K562 (cell line): Measurements from ENCODE around the gene LTO1. TPM values are rescaled to one million over a fixed set of nuclear protein-coding genes. Genes with fewer than 3 reads are reported as not detected.

Experiments used
- ATAC-seq: fragments of 200-7000 bp; cut with Tn5 transposase; 3 replicates; pipeline ENCODE4 v1.9.1; 2020; ENCODE audit warnings: moderate library complexity
- BruUV-seq: library from RNA; stranded (reverse); fragments of 400-500 nt; replicated peaks from 2 replicates; lab custom pipeline; 2021; lab: Mats Ljungman, UMichigan
- CTCF ChIA-PET: fragments of 300-600 bp; formaldehyde crosslinking; extraction: SDS; loops from one replicate; lab custom pipeline; 2021; ENCODE audit warnings: low intra/inter-chr PET ratio; lab: Yijun Ruan, JAX
- POLR2A ChIA-PET: fragments of 300-600, 350-650 bp; sonication (Branson Sonifier 250); formaldehyde crosslinking; extraction: SDS; loops from one replicate; lab custom pipeline; 2021; ENCODE audit warnings: antibody characterized with exemption, inconsistent platforms; lab: Yijun Ruan, JAX
- DNase-seq, 4 experiments: peaks; one replicate each; pipeline versions ENCODE4 v3.0.0 to v3.0.0-alpha.2; 2011 to 2018; ENCODE audit warnings: low spot score in 3 of 4, mixed read lengths in 3 of 4; ENCODE audit errors: extremely low read depth in 1 of 4
- FAIRE-seq: peaks from 2 replicates; lab custom pipeline; 2011; peaks lifted over from hg19 to GRCh38; lab: Jason Lieb, UNC
- H2AFZ ChIP-seq: 2 replicates; pipeline ENCODE4 v1.6.0; 2011; ENCODE audit warnings: low read depth, low read length, control low read depth, inconsistent platforms
- H3K27ac ChIP-seq: fragments of 200-600 bp; 3 replicates; pipeline ENCODE4 v1.8.0; 2011; ENCODE audit warnings: low read depth, mild to moderate bottlenecking, control low read depth, inconsistent platforms, low read length, moderate library complexity, mixed read lengths; ENCODE audit errors: extremely low read depth
- H3K27me3 ChIP-seq, 2 experiments: fragments of 300-600 bp in 1 of 2; 2 replicates in 1 of 2; 3 replicates in 1 of 2; pipeline versions ENCODE4 v1.6.0 to v1.8.0; 2011; ENCODE audit warnings: inconsistent platforms in 2 of 2, low read length in 2 of 2, mild to moderate bottlenecking in 1 of 2, mixed read lengths in 1 of 2, moderate library complexity in 1 of 2; ENCODE audit not compliant: control insufficient read depth in 2 of 2, insufficient read depth in 2 of 2
- H3K36me3 ChIP-seq: fragments of 300-600 bp; 3 replicates; pipeline ENCODE4 v1.8.0; 2011; ENCODE audit warnings: mild to moderate bottlenecking, low read length, inconsistent platforms; ENCODE audit not compliant: control insufficient read depth, insufficient read depth
- H3K4me1 ChIP-seq, 2 experiments: fragments of 200-600 bp in 1 of 2; replicated peaks in 1 of 2; 2 replicates in 1 of 2; 3 replicates in 1 of 2; pipeline versions ENCODE4 v1.5.1 to v1.8.0; 2011; ENCODE audit warnings: inconsistent platforms in 2 of 2, low read length in 2 of 2, mild to moderate bottlenecking in 1 of 2, mixed read lengths in 1 of 2, moderate library complexity in 1 of 2; ENCODE audit not compliant: control insufficient read depth in 2 of 2, insufficient read depth in 2 of 2
- H3K4me2 ChIP-seq: 2 replicates; pipeline ENCODE4 v1.6.1; 2011; ENCODE audit warnings: low read length, control low read depth, inconsistent platforms, mixed read lengths; ENCODE audit not compliant: insufficient read depth
- H3K4me3 ChIP-seq: fragments of 200-600 bp; sonication (generic), shearing (Covaris generic); 2 replicates; pipeline ENCODE4 v1.5.1; 2016; ENCODE audit warnings: control low read depth, inconsistent platforms
- H3K79me2 ChIP-seq: fragments of 200-600 bp; 3 replicates; pipeline ENCODE4 v1.8.0; 2011; ENCODE audit warnings: low read length, inconsistent platforms; ENCODE audit not compliant: control insufficient read depth, insufficient read depth
- H3K9ac ChIP-seq, 2 experiments: 2 replicates each; pipeline versions ENCODE4 v1.6.0 to v1.6.1; 2011; ENCODE audit warnings: low read depth in 2 of 2, low read length in 2 of 2, control low read depth in 1 of 2, inconsistent platforms in 1 of 2, mild to moderate bottlenecking in 1 of 2, mixed read lengths in 1 of 2; ENCODE audit not compliant: insufficient read depth in 1 of 2
- H3K9me1 ChIP-seq: one replicate; pipeline ENCODE4 v1.6.0; 2011; ENCODE audit warnings: inconsistent platforms, mild to moderate bottlenecking, low read length, moderate library complexity; ENCODE audit not compliant: control insufficient read depth, insufficient read depth
- H3K9me3 ChIP-seq: replicated peaks from 2 replicates; pipeline ENCODE4 v1.5.1; 2011; ENCODE audit warnings: low read depth, low read length, inconsistent platforms; ENCODE audit not compliant: control insufficient read depth, insufficient read depth
- H4K20me1 ChIP-seq: replicated peaks from 2 replicates; pipeline ENCODE4 v1.6.1; 2011; ENCODE audit warnings: low read length, inconsistent platforms, mixed read lengths; ENCODE audit not compliant: control insufficient read depth, insufficient read depth
- CHCHD3 ChIP-seq: fragments of 250-450 bp; sonication (Bioruptor Pico); IDR thresholded peaks from 2 replicates; pipeline ENCODE4 v2.1.2; 2022; ENCODE audit warnings: mild to moderate bottlenecking
- CREB1 ChIP-seq, 2 experiments: sonication (generic) in 1 of 2; formaldehyde crosslinking in 1 of 2; IDR thresholded peaks; 2 replicates each; pipeline versions ENCODE4 v1.6.1 to v1.8.0; 2012 to 2022; ENCODE audit warnings: inconsistent platforms in 1 of 2, mild to moderate bottlenecking in 1 of 2, missing genetic modification reagents in 1 of 2, moderate library complexity in 1 of 2
- CTBP1 ChIP-seq: fragments of 450-650 bp; IDR thresholded peaks from 2 replicates; pipeline ENCODE4 v1.6.1; 2016; ENCODE audit warnings: borderline replicate concordance
- FIP1L1 ChIP-seq: fragments of 200-400 bp; formaldehyde crosslinking; IDR thresholded peaks from 2 replicates; pipeline ENCODE4 v1.6.1; 2018; ENCODE audit warnings: mild to moderate bottlenecking, low read depth, low read length; ENCODE audit not compliant: poor library complexity, severe bottlenecking
- FOXA3 ChIP-seq, 2 experiments: fragments of 450-650 bp in 1 of 2; sonication (generic) in 1 of 2; formaldehyde crosslinking; IDR thresholded peaks in 1 of 2; conservative IDR thresholded peaks in 1 of 2; 2 replicates each; pipeline versions ENCODE4 v1.4.0 to v1.8.0; 2020 to 2022; ENCODE audit warnings: mild to moderate bottlenecking in 2 of 2, missing genetic modification reagents in 1 of 2
- ID3 ChIP-seq, 2 experiments: fragments of 250-450 bp in 1 of 2; fragments of 450-650 bp in 1 of 2; sonication (Bioruptor Pico) in 1 of 2; IDR thresholded peaks; 2 replicates each; pipeline versions ENCODE4 v1.6.1 to v1.8.0; 2016 to 2021; ENCODE audit warnings: mild to moderate bottlenecking in 2 of 2, moderate library complexity in 2 of 2, missing compliant biosample characterization in 1 of 2, missing genetic modification characterization in 1 of 2
- NCOA6 ChIP-seq: fragments of 450-650 bp; IDR thresholded peaks from 2 replicates; pipeline ENCODE4 v1.6.1; 2017; ENCODE audit warnings: mild to moderate bottlenecking
- PHF20 ChIP-seq: fragments of 450-650 bp; IDR thresholded peaks from 2 replicates; pipeline ENCODE4 v1.6.1; 2018; ENCODE audit not compliant: partially characterized antibody
- PHF8 ChIP-seq: fragments of 200-600 bp; sonication (generic); IDR thresholded peaks from 2 replicates; pipeline ENCODE4 v1.6.1; 2012; ENCODE audit warnings: mixed run types, mild to moderate bottlenecking, inconsistent platforms, low read length, moderate library complexity, borderline replicate concordance
- POLR2G ChIP-seq: fragments of 200-400 bp; formaldehyde crosslinking; IDR thresholded peaks from 2 replicates; pipeline ENCODE4 v1.6.1; 2017; ENCODE audit warnings: low read depth, mild to moderate bottlenecking, antibody characterized with exemption, low read length, moderate library complexity
- RUNX1 ChIP-seq: sonication (generic); IDR thresholded peaks from 2 replicates; pipeline ENCODE4 v1.6.1; 2016; ENCODE audit warnings: antibody characterized with exemption, low read depth
- SP1 ChIP-seq: sonication (generic); formaldehyde crosslinking; IDR thresholded peaks from 2 replicates; pipeline ENCODE4 v1.8.1; 2022; ENCODE audit warnings: mild to moderate bottlenecking, missing genetic modification reagents
- TRIM24 ChIP-seq, 2 experiments: fragments of 450-650 bp; IDR thresholded peaks; 2 replicates each; pipeline ENCODE4 v1.6.1; 2016
- ZFX ChIP-seq: sonication (generic); formaldehyde crosslinking; IDR thresholded peaks from 2 replicates; pipeline ENCODE4 v1.8.0; 2022; ENCODE audit warnings: mild to moderate bottlenecking, missing genetic modification reagents, moderate library complexity
- ZNF408 ChIP-seq: fragments of 250-450 bp; sonication (Bioruptor Pico); IDR thresholded peaks from 2 replicates; pipeline ENCODE4 v1.4.0; 2020; ENCODE audit warnings: low read depth, mild to moderate bottlenecking, moderate library complexity
- ZNF436 ChIP-seq: fragments of 250-450, 450-650 bp; sonication (Bioruptor Pico); formaldehyde crosslinking; IDR thresholded peaks from 2 replicates; pipeline ENCODE4 v1.7.0; 2020; ENCODE audit warnings: mild to moderate bottlenecking
- WGBS: fragments of 100-300 bp; shearing (Covaris generic); methylation state at CpG from one replicate; pipeline ENCODE4 v1.1.6; 2016; ENCODE audit warnings: low coverage, mixed read lengths; ENCODE audit not compliant: insufficient coverage; ENCODE audit errors: missing lambda C conversion rate; 5-methylcytosine and 5-hydroxymethylcytosine counted together
- in situ Hi-C: fragments of 300-500 bp; cut with MboI; formaldehyde crosslinking; loops from 4 replicates; pipeline ENCODE4 v1.15.0; 2018; ENCODE audit warnings: inconsistent platforms, mixed read lengths
- intact Hi-C: fragments of 100-400 bp; cut with micrococcal nuclease; formaldehyde crosslinking; loops from 2 replicates; pipeline ENCODE4 v1.14.2; 2022
- polyA plus RNA-seq, 8 experiments: library from polyadenylated mRNA; depleted of rRNA in 4 of 8; stranded (reverse) in 5 of 8; unstranded in 3 of 8; fragments of >200 nt; fragmentation: Nextera tagmentation in 2 of 8; fragmentation: Illumina TruSeq in 1 of 8; extraction: Ambion mirVana in 2 of 8; extraction: Trizol in 1 of 8; gene quantifications; 2 replicates each; pipeline versions ENCODE4 v1.2.1 to v1.2.3, GENCODE V29; 2011 to 2014; ENCODE audit warnings: inconsistent platforms in 1 of 8, missing spikeins in 1 of 8
- total RNA-seq, 7 experiments: library from RNA; depleted of rRNA in 6 of 7; stranded (reverse); fragments of >200 nt in 6 of 7; fragmentation: Illumina TruSeq in 2 of 7; extraction: Trizol in 2 of 7; gene quantifications; 2 replicates each; pipeline versions ENCODE4 v1.2.1 to v1.2.3, GENCODE V29; 2011 to 2021; ENCODE audit warnings: low replicate concordance in 1 of 7
- TF ChIP-seq, protein P1 (sequence below), 2 experiments: IDR thresholded peaks; 2 replicates each; pipeline ENCODE4 v1.6.1; 2011; ENCODE audit warnings: borderline replicate concordance in 1 of 2, control low read depth in 1 of 2, low read depth in 1 of 2, low read length in 1 of 2, mild to moderate bottlenecking in 1 of 2, mixed read lengths in 1 of 2, moderate library complexity in 1 of 2; ENCODE audit not compliant: insufficient read depth in 1 of 2, insufficient read length in 1 of 2, poor library complexity in 1 of 2, severe bottlenecking in 1 of 2; ENCODE audit errors: extremely low read depth in 1 of 2

The LTO1 gene
- total and polyA plus RNA-seq, 9 of the 15 experiments (the other 6 are each of a cell fraction or from before 2014, with no cell fraction given): 2.6 to 43.4 (median 19.1) TPM

- TF ChIP-seq PHF8 (peak; percentile 40; the same call in 1 of the 2 replicates), CTBP1 (peak; percentile 31; the same call in 1 of the 2 replicates), PHF20 (peak; percentile 24), CHCHD3 (CRISPR knock-in tag) (no peak), POLR2G (peak; percentile 89)
- TF ChIP-seq, all 486 proteins: peak for 40
Observed at GRCh38 chr11:69640995-69641581, 34.1 kb downstream of the LTO1 start, which contains the start of gene CCND1 (continued).

DNA sequence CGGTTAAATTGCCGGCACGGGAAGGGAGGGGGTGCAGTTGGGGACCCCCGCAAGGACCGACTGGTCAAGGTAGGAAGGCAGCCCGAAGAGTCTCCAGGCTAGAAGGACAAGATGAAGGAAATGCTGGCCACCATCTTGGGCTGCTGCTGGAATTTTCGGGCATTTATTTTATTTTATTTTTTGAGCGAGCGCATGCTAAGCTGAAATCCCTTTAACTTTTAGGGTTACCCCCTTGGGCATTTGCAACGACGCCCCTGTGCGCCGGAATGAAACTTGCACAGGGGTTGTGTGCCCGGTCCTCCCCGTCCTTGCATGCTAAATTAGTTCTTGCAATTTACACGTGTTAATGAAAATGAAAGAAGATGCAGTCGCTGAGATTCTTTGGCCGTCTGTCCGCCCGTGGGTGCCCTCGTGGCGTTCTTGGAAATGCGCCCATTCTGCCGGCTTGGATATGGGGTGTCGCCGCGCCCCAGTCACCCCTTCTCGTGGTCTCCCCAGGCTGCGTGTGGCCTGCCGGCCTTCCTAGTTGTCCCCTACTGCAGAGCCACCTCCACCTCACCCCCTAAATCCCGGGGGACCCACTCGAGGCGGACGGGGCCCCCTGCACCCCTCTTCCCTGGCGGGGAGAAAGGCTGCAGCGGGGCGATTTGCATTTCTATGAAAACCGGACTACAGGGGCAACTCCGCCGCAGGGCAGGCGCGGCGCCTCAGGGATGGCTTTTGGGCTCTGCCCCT, 34.7 kb downstream of the LTO1 start:
- Histone ChIP-seq H3K4me2 (peak overlapping the region; percentile 27), H3K36me3 (no peaks in the 10 kb centered on the region), H3K27ac (no peak overlapping the region), H2AFZ (0 out of 2 replicates have a peak overlapping the region, but pooled peaks have one; percentile 40), H3K9me1 (peaks cover 3% of the 10 kb centered on the region), H3K4me1 (peaks cover 8 to 71% of the 10 kb centered on the region in 2 experiments; a peak in 4 of 5 replicates), H3K4me3 (peak overlapping the region; percentile 18; the same call in 1 of the 2 replicates), H4K20me1 (no peaks in the 10 kb centered on the region; the same call in 1 of the 2 replicates), H3K79me2 (peaks cover 4% of the 10 kb centered on the region; the same call in 1 of the 3 replicates), H3K27me3 (peaks cover 9 to 20% of the 10 kb centered on the region in 2 experiments), H3K9ac (peak overlapping the region in 1 of 2 experiments; percentile 26; a peak in 1 of 4 replicates), H3K9me3 (no peaks in the 10 kb centered on the region)
- intact Hi-C loops (loop anchor here (5.0 to 10.0 kb wide), 4 partner anchors 198 to 1006 kb away; no protein-coding TSS in a partner anchor), in situ Hi-C loops (loop anchor here (5.0 kb wide), 3 partner anchors 193 to 533 kb away; partner anchors contain the start of gene MYEOV)
- BruUV-seq: no TSS peak
- WGBS: 12% methylated on average over 34 of the region's 43 CpGs
- ATAC-seq (no peak), DNase-seq (no peak), FAIRE-seq (peak; percentile 11)
- CTCF ChIA-PET: no interaction called here
- POLR2A ChIA-PET: interaction anchor here (0.6 kb wide), 1 partner anchor 545 kb away, joined by 4 read pairs; no protein-coding TSS in a partner anchor
- no peak for TF ChIP-seq ZNF408 (CRISPR knock-in tag)
- no peak for TF ChIP-seq ID3 (CRISPR knock-in tag; IDR thresholded peaks at IDR 0.05)
- TF ChIP-seq ID3 (tag; IDR thresholded peaks at IDR 0.05): no peak
- no peak for TF ChIP-seq RUNX1
- TF ChIP-seq, protein P1, sequence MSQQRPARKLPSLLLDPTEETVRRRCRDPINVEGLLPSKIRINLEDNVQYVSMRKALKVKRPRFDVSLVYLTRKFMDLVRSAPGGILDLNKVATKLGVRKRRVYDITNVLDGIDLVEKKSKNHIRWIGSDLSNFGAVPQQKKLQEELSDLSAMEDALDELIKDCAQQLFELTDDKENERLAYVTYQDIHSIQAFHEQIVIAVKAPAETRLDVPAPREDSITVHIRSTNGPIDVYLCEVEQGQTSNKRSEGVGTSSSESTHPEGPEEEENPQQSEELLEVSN (IDR thresholded peaks at IDR 0.05; ENCODE audit: borderline replicate concordance in 1 of 2, extremely low read depth in 1 of 2, insufficient read depth in 1 of 2, insufficient read length in 1 of 2, low read depth in 1 of 2, low read length in 1 of 2, poor library complexity in 1 of 2, severe bottlenecking in 1 of 2): peak in 1 of 2 experiments; percentile 24
- no peak for TF ChIP-seq FOXA3 (CRISPR knock-in tag; conservative IDR thresholded peaks at IDR 0.05 in 1 of 2, IDR thresholded peaks at IDR 0.05 in 1 of 2)
- TF ChIP-seq TRIM24 (IDR thresholded peaks at IDR 0.05): no peak
- no peak for TF ChIP-seq NCOA6
- TF ChIP-seq FIP1L1: no peak
- TF ChIP-seq CREB1 (IDR thresholded peaks at IDR 0.05): no peak
- TF ChIP-seq CREB1 (CRISPR knock-in tag; IDR thresholded peaks at IDR 0.05): no peak
- TF ChIP-seq ZNF436 (CRISPR knock-in tag): no peak
- 0 out of 2 replicates have a peak, but pooled peaks have one; percentile 3 for TF ChIP-seq SP1
- 0 out of 2 replicates have a peak, but pooled peaks have one; percentile 13 for TF ChIP-seq ZFX
